SK-N-SH (cell line): ENCODE results near the gene IRF9. TPM values are rescaled to one million over a fixed set of nuclear protein-coding genes. Genes with fewer than 3 reads are reported as not detected.

Source experiments
- EP300 ChIP-seq, 2 experiments: IDR thresholded peaks; 2 replicates each; pipeline versions ENCODE4 v1.4.0 to v1.6.1; 2012; ENCODE audit warnings: borderline replicate concordance in 1 of 2, low read depth in 1 of 2, low read length in 1 of 2
- GATA2 ChIP-seq: sonication (generic); formaldehyde crosslinking; IDR thresholded peaks from 2 replicates; pipeline ENCODE4 v1.5.0; 2020; ENCODE audit warnings: mild to moderate bottlenecking, missing genetic modification reagents
- MEF2A ChIP-seq: IDR thresholded peaks from 2 replicates; pipeline ENCODE4 v1.4.0; 2012; ENCODE audit warnings: low read depth, borderline replicate concordance
- MXI1 ChIP-seq: IDR thresholded peaks from 2 replicates; pipeline ENCODE4 v1.6.1; 2012; ENCODE audit warnings: mild to moderate bottlenecking, low read depth, low read length, improper control_type of control experiment
- NFIC ChIP-seq: IDR thresholded peaks from 2 replicates; pipeline ENCODE4 v1.4.0; 2012; ENCODE audit warnings: borderline replicate concordance
- NRF1 ChIP-seq: IDR thresholded peaks from 2 replicates; pipeline ENCODE4 v1.6.1; 2012; ENCODE audit warnings: low read depth, mild to moderate bottlenecking, low read length
- POLR2AphosphoS5 ChIP-seq: IDR thresholded peaks from 2 replicates; pipeline ENCODE4 v1.6.1; 2012; ENCODE audit warnings: low read depth, low read length
- RFX5 ChIP-seq: IDR thresholded peaks from 2 replicates; pipeline ENCODE4 v1.6.1; 2012; ENCODE audit warnings: mild to moderate bottlenecking, improper control_type of control experiment, low read length
- SIN3A ChIP-seq: IDR thresholded peaks from 2 replicates; pipeline ENCODE4 v1.6.1; 2012; ENCODE audit warnings: low read depth, mild to moderate bottlenecking, low read length, moderate library complexity, borderline replicate concordance
- TEAD4 ChIP-seq: IDR thresholded peaks from 2 replicates; pipeline ENCODE4 v1.4.0; 2012; ENCODE audit warnings: mild to moderate bottlenecking, borderline replicate concordance; ENCODE audit not compliant: insufficient read depth
- YY1 ChIP-seq: IDR thresholded peaks from 2 replicates; pipeline ENCODE4 v1.4.0; 2012; ENCODE audit warnings: low read depth, mild to moderate bottlenecking
- ZBTB33 ChIP-seq: IDR thresholded peaks from 2 replicates; pipeline ENCODE4 v1.4.0; 2012; ENCODE audit warnings: low read depth, borderline replicate concordance
- polyA plus RNA-seq, 3 experiments: library from polyadenylated mRNA; depleted of rRNA; stranded (reverse); fragments of >200 nt; gene quantifications; 2 replicates each; pipeline ENCODE4 v1.2.3, GENCODE V29; 2012
- TF ChIP-seq, protein P1 (sequence below): IDR thresholded peaks from 2 replicates; pipeline ENCODE4 v1.4.0; 2012; ENCODE audit warnings: low read depth, borderline replicate concordance
- TF ChIP-seq, protein P2 (sequence below): IDR thresholded peaks from 2 replicates; pipeline ENCODE4 v1.6.1; 2012; ENCODE audit warnings: mild to moderate bottlenecking, low read depth, low read length, moderate library complexity
- TF ChIP-seq, protein P3 (sequence below): fragments of 150-350 bp; IDR thresholded peaks from 2 replicates; pipeline ENCODE4 v1.6.1; 2017; ENCODE audit warnings: antibody characterized with exemption, low read length, low read depth, borderline replicate concordance
- TF ChIP-seq, protein P4 (sequence below): fragments of 150-350 bp; IDR thresholded peaks from 2 replicates; pipeline ENCODE4 v1.6.1; 2016; ENCODE audit warnings: mild to moderate bottlenecking, low read depth, low read length

The IRF9 gene
- polyA plus RNA-seq, 1 of the 3 experiments (the other 2 are of a cell fraction) = 37.6 TPM

DNA sequence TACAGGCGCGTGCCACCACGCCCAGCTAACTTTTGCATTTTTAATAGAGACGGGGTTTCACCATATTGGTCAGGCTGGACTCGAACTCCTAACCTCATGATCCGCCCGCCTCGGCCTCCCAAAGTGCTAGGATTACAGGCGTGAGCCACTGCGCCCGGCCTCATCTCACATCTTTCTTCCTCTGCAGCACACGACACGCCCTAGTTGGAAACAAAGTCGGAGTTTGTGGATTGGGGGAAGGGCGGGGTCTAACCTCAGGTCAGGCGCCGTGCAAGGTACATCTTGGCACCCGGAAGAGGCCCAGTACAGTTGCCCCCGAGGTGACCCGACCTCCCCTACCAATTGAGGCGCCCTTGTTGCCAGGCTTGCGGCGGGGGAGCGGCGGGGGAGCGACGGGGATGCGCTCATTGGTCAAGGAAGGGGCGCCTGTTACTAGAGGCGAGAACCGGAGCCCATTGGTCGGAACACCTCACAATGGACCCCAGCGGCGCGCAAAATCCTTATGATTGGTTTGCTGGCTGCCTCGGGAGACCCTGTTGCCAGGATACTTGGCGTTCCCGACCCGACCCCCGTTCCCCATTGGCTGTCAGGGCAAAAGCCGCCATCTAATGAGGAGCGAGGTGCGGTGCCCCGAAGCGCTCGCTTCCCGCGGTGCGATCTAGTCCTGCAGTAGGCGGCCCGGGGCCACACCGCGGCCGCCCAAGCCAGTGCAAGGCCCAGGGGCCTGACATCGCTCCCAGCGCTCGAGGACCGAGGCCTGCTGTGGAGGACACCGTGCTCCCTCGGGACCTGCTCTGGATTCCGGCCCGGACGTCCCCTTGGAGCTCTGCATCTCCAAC lies 10.6 kb downstream of the IRF9 start, which contains the start of gene REC8 (continued):
- TF ChIP-seq, protein P1, sequence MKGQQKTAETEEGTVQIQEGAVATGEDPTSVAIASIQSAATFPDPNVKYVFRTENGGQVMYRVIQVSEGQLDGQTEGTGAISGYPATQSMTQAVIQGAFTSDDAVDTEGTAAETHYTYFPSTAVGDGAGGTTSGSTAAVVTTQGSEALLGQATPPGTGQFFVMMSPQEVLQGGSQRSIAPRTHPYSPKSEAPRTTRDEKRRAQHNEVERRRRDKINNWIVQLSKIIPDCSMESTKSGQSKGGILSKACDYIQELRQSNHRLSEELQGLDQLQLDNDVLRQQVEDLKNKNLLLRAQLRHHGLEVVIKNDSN = no peak
- TF ChIP-seq MEF2A = no peak
- no peak for TF ChIP-seq ZBTB33
- peak; percentile 36 for TF ChIP-seq MXI1
- no peak for TF ChIP-seq YY1
- peak; percentile 95 for TF ChIP-seq RFX5
- no peak for TF ChIP-seq GATA2 (CRISPR knock-in tag)
- TF ChIP-seq, protein P2, sequence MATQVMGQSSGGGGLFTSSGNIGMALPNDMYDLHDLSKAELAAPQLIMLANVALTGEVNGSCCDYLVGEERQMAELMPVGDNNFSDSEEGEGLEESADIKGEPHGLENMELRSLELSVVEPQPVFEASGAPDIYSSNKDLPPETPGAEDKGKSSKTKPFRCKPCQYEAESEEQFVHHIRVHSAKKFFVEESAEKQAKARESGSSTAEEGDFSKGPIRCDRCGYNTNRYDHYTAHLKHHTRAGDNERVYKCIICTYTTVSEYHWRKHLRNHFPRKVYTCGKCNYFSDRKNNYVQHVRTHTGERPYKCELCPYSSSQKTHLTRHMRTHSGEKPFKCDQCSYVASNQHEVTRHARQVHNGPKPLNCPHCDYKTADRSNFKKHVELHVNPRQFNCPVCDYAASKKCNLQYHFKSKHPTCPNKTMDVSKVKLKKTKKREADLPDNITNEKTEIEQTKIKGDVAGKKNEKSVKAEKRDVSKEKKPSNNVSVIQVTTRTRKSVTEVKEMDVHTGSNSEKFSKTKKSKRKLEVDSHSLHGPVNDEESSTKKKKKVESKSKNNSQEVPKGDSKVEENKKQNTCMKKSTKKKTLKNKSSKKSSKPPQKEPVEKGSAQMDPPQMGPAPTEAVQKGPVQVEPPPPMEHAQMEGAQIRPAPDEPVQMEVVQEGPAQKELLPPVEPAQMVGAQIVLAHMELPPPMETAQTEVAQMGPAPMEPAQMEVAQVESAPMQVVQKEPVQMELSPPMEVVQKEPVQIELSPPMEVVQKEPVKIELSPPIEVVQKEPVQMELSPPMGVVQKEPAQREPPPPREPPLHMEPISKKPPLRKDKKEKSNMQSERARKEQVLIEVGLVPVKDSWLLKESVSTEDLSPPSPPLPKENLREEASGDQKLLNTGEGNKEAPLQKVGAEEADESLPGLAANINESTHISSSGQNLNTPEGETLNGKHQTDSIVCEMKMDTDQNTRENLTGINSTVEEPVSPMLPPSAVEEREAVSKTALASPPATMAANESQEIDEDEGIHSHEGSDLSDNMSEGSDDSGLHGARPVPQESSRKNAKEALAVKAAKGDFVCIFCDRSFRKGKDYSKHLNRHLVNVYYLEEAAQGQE = no peak
- TF ChIP-seq, protein P3, sequence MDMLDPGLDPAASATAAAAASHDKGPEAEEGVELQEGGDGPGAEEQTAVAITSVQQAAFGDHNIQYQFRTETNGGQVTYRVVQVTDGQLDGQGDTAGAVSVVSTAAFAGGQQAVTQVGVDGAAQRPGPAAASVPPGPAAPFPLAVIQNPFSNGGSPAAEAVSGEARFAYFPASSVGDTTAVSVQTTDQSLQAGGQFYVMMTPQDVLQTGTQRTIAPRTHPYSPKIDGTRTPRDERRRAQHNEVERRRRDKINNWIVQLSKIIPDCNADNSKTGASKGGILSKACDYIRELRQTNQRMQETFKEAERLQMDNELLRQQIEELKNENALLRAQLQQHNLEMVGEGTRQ = no peak
- no peak for TF ChIP-seq SIN3A
- no peak for TF ChIP-seq TEAD4
- no peak; the same call in 1 of the 2 replicates for TF ChIP-seq POLR2AphosphoS5
- TF ChIP-seq, protein P4, sequence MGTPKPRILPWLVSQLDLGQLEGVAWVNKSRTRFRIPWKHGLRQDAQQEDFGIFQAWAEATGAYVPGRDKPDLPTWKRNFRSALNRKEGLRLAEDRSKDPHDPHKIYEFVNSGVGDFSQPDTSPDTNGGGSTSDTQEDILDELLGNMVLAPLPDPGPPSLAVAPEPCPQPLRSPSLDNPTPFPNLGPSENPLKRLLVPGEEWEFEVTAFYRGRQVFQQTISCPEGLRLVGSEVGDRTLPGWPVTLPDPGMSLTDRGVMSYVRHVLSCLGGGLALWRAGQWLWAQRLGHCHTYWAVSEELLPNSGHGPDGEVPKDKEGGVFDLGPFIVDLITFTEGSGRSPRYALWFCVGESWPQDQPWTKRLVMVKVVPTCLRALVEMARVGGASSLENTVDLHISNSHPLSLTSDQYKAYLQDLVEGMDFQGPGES = peak; percentile 47
- TF ChIP-seq NFIC = no peak
- peak in 1 of 2 experiments; percentile 52; a peak in 1 of 4 replicates for TF ChIP-seq EP300 (IDR thresholded peaks at IDR 0.05; ENCODE audit: borderline replicate concordance in 1 of 2, low read depth in 1 of 2, low read length in 1 of 2)
- TF ChIP-seq NRF1 = no peak
